ENCODE measurements around the gene ACY1. TPM values are rescaled to one million over a fixed set of nuclear protein-coding genes. Genes with fewer than 3 reads are reported as not detected.
"Not testable (repeated sequence)": the region's sequence is repeated elsewhere in the genome, so short reads cannot be mapped to it uniquely, and the experiment has no call there.

ACY1 gene
- total RNA-seq, 1 donor from 2014 or later: 19.4 TPM

DNA sequence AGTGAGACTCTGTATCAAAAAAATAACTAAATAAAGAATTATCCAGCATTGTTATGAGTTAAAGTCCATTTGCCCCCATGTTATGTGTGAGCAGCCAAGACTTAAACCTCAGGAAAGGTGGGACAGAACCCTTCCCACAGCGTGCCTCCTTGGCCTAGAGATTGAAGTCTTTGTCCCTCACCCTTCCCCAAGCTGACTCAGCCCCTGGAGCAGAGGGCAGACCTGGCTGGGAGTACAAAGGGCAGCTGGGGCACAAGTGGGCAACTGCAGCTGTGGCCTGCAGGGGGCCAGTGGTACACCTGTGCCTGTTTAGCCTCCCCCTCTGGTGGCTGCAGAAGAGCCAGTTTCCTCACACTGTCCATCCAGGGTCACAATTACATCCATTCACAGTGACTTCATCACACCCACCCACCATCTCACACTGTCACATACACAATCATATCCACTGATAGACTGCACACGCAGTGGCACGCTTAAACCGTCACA lies 940 bp upstream of the ACY1 start:
- peak; percentile 34 to 58 for DNase-seq (ENCODE audit: low read depth in 2 of 2)

- no peak for DNase-seq (ENCODE audit: low read depth in 2 of 2)
These were observed 388 bp downstream of the ACY1 start for GRCh38 chr3:51983578-51984268.

DNA sequence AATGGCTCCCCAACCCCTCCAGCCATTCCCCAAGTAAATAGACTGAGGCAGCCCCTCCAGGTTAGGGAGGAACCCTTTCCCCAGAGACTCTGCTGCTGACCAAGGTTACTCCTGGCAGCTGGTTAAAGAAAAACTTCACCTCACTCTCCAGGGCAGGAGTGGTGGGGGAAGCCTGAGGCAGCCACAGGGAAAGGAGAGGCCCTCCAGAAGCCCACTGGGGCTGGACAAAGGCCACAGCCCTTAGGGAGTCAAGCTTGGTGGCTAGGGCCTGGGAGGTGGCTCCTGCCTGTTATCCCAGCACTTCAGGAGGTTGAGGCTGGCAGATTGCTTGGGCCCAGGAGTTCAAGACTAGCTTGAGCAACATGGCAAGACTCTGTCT lies 923 bp downstream of the ACY1 start:
- no peak for DNase-seq (ENCODE audit: low read depth in 2 of 2)

DNA sequence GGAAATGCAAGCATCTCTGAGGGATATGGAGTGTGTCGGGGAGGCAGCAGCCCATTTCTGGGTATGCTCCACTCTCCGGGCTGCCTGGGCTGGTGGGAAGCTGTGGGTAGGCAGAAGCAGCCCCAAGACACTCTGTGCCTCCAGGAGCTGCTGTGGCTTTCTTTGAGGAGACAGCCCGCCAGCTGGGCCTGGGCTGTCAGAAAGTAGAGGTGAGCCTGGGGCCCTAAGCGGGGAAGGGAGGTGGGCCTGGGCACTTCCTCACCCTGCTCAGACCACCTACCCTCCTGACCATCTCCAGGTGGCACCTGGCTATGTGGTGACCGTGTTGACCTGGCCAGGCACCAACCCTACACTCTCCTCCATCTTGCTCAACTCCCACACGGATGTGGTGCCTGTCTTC lies 1.7 kb downstream of the ACY1 start:
- no peak for DNase-seq (ENCODE audit: low read depth in 2 of 2)

DNA sequence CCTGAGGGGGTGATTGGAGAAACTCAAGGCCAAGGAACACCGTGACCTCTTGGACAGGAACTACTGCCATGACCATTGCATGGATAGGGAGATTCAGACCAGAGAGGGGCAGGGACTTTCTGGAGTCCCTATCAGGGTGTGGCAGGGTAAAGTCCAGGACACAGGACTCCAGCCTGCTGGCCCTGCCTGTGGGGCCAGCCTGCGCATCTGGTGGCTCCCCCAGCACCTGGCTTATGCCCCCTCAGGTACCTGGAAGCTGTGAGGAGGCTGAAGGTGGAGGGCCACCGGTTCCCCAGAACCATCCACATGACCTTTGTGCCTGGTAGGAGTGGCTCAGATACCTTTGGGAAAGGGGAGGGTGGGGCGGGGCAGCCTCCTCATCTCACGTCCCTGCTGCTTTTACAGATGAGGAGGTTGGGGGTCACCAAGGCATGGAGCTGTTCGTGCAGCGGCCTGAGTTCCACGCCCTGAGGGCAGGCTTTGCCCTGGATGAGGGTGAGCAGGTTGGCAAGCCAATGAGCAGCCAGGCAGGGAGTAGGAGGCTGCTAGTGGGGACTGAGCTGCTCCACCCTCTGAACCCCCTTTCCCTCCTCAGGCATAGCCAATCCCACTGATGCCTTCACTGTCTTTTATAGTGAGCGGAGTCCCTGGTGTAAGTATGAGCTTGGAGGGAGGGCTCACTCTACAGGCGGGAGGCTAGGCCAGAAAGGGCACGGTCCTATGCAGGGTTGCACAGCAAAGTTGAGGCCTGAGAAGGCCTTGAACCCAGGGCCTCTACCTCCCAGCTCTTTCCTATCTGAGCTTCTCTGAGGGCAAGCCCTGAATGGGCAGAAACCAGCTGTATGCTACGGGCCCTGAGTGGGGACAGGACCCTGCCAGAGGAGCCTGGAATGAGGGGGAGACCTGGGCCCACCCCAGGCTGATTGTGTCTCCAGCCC lies 2.9 kb downstream of the ACY1 start:
- DNase-seq (ENCODE audit: low read depth in 2 of 2): no peak

- no peak for DNase-seq (ENCODE audit: low read depth in 2 of 2)
These were observed 4.2 kb downstream of the ACY1 start for GRCh38 chr3:51987568-51987967.

- no peak for DNase-seq (ENCODE audit: low read depth in 2 of 2)
These were observed 5.2 kb downstream of the ACY1 start for GRCh38 chr3:51988286-51989146.

DNA sequence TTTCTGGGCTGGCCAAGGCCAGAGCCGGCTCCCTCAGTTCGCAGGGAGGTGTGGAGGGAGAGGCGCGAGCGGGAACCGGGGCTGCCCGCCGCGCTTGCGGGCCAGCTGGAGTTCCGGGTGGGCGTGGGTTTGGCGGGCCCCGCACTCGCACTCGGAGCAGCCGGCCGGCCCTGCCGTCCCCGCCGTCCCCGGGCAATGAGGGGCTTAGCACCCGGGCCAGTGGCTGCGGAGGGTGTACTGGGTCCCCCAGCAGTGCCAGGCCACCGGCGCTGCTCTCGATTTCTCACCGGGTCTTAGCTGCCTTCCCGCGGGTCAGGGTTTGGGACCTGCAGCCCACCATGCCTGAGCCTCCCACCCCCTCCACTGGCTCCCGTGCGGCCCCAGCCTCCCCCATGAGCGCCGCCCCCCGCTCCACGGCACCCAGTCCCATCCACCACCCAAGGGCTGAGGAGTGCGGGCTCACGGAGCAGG lies 7.2 kb downstream of the ACY1 start:
- DNase-seq (ENCODE audit: low read depth in 2 of 2): not testable (repeated sequence)

- no peak for DNase-seq (ENCODE audit: low read depth in 2 of 2)
These were observed 8.8 kb downstream of the ACY1 start for GRCh38 chr3:51992017-51992682.

DNA sequence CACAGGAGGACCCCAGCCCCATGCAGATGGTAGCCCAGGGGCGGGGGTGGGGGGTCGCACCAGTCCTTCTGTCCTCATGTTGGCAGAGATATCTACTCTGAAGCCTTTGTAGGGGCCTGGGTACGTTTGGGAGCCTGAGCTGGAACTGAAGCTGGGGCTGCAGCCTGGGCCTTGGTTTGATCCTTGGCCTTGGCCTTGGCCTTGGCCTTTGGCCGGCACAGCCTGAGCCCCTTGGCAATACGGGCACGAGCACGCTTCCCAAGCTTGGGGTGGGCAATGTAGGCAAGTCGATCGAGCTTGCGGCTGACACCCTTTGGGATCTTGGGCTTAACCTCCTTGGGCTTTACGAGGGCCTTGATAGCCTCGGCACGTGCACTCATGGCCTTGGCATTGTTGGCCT lies 10.3 kb downstream of the ACY1 start:
- not testable (repeated sequence) for DNase-seq (ENCODE audit: low read depth in 2 of 2)

- no peak for DNase-seq (ENCODE audit: low read depth in 2 of 2)
These were observed 11.2 kb downstream of the ACY1 start for GRCh38 chr3:51994530-51994929.

DNA sequence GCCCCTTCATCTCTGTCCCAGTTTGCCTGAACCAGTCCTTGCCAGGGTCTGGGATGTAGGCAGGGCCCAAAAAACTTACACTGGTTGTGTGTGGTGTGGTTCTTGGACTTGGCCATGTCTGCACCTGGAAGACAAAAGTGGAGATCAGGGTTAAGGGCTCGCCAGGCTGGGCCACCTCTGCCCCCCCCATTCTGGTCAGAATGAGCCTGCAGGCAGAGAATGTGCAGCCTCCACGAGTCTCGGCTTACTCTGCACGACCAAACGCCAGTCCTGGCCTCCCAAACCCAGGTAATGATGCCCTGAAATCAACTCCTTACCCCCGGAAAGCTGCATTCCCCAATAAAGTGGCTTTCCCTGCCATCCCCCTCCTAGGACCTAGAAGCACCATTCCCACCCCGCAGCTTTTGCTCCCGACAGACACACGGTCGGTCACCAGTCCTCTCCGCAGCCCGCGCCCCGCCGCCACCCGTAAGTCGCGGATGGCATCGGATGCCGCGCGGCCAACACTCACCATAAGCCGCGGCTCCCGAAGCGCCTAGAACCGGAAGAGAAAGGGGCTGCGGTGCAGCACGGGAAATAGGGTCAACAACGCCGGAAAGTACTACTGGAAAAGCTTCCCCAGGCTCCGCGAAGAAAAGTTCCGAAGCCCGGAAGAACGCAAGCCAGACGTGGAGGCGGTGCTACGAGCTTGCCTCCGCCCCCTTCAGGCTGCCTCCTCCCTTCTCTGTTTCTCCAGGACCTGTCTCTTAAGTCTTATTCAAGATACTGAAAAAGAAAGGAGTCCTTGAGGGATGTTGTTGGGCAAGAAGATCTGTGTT lies 12.2 kb downstream of the ACY1 start, which contains the start of gene RPL29:
TSS of gene RPL29 (minus strand) at position 550 of the 818 bp plus-strand sequence. CDS start at position 116, 434 bp downstream.
- peak; percentile 93 to 95 for DNase-seq (ENCODE audit: low read depth in 2 of 2)

GRCh38 chr3:51997172-51997571 lies 13.8 kb downstream of the ACY1 start:
- no peak for DNase-seq (ENCODE audit: low read depth in 2 of 2)

DNA sequence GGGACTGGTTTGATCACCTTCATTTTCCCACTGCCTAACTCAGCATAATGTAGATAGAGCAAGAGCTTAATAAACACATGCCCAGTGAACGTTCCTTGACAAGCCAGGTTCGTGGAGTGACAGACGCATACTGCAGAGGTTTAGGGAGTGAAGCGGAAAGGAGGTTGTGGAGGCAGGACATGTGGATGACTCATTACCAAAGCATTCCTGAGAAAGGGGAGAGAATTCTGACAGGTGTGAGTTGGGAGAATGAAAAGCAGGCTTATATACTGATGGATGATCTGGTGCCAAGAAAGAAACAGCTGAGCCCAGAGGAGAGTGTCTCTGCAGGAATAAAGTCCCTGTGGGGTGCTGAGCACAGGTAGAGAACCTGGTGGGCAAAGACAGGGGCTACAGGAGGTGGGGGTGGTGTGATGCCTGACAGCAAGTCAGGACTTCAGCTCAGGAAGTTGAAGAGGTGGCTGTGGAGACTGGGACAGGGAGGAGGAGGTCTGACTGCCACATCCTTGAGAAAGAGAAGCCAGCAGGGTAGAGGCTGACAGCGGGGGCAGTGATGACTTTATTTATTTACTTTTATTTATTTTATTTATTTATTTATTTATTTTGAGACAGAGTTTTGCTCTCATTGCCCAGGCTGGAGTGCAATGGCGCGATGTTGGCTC lies 14.7 kb downstream of the ACY1 start:
- DNase-seq (ENCODE audit: low read depth in 2 of 2): peak in 1 of 2 donors; percentile 33

GRCh38 chr3:51998774-51999173 lies 15.4 kb downstream of the ACY1 start:
- DNase-seq (ENCODE audit: low read depth in 2 of 2): no peak

- no peak for DNase-seq (ENCODE audit: low read depth in 2 of 2)
These were observed 16.5 kb downstream of the ACY1 start for GRCh38 chr3:51999846-52000245.

GRCh38 chr3:52001443-52001974 lies 18.2 kb downstream of the ACY1 start:
- peak; percentile 48 to 75 for DNase-seq (ENCODE audit: low read depth in 2 of 2)

- DNase-seq (ENCODE audit: low read depth in 2 of 2): no peak
These were observed 19.4 kb downstream of the ACY1 start for GRCh38 chr3:52002748-52003147.

- DNase-seq (ENCODE audit: low read depth in 2 of 2): peak in 1 of 2 donors; percentile 49
These were observed 20.9 kb downstream of the ACY1 start for GRCh38 chr3:52004163-52004787.

All from dermis microvascular lymphatic vessel endothelial cell (primary cell).